Tibial nerve (tissue), 3 donors: ENCODE measurements around the gene ZNF821.

Experiments used
- POLR2A ChIP-seq, 2 donors: fragments of 450-650 bp; IDR thresholded peaks; one replicate each; pipeline ENCODE4 v1.6.1; 2017; ENCODE audit warnings: antibody characterized with exemption in 2 of 2, mild to moderate bottlenecking in 2 of 2, moderate library complexity in 2 of 2
- TF ChIP-seq, protein P1 (sequence below), 5 experiments: fragments of 200-600 bp in 3 of 5; fragments of 450-650 bp in 2 of 5; sonication (generic) in 3 of 5; IDR thresholded peaks; one replicate each; pipeline ENCODE4 v1.5.1; 2016 to 2019; ENCODE audit warnings: antibody characterized with exemption in 5 of 5, mild to moderate bottlenecking in 3 of 5, moderate library complexity in 2 of 5

DNA sequence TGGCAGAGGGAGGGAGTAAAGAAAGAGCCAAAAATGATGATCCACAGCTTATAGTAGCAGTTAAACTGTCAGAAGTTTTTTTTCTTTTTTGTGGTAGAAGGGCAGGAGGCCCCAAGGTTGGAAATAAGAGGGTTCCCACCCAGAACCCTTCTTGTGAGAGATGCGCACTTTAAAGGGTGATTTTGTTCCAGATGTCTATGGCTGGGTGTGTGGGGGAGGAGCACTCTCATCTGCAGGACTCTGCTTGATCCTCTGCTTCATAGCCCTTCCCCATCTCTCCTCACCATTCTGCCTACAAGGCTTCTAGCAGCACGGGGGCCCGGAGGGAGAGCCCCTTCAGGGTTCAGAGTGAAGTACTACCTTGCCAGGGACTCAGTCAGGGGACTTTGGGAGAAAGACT is 31.8 kb downstream of the ZNF821 start:
- no peak for TF ChIP-seq POLR2A (IDR thresholded peaks at IDR 0.05)
- TF ChIP-seq, protein P1, sequence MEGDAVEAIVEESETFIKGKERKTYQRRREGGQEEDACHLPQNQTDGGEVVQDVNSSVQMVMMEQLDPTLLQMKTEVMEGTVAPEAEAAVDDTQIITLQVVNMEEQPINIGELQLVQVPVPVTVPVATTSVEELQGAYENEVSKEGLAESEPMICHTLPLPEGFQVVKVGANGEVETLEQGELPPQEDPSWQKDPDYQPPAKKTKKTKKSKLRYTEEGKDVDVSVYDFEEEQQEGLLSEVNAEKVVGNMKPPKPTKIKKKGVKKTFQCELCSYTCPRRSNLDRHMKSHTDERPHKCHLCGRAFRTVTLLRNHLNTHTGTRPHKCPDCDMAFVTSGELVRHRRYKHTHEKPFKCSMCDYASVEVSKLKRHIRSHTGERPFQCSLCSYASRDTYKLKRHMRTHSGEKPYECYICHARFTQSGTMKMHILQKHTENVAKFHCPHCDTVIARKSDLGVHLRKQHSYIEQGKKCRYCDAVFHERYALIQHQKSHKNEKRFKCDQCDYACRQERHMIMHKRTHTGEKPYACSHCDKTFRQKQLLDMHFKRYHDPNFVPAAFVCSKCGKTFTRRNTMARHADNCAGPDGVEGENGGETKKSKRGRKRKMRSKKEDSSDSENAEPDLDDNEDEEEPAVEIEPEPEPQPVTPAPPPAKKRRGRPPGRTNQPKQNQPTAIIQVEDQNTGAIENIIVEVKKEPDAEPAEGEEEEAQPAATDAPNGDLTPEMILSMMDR (IDR thresholded peaks at IDR 0.05): no peak
